ENCODE measurements around the gene CEP83.

- TF ChIP-seq CTCF (IDR thresholded peaks at IDR 0.05) (no peak), EZH2 (IDR thresholded peaks at IDR 0.05; ENCODE audit: borderline replicate concordance, insufficient read depth, low read depth, low read length, poor library complexity, severe bottlenecking) (no peak)
Measured at GRCh38 chr12:94308612-94309011, 151.1 kb downstream of the CEP83 start.
